HG02763 (cell line): ENCODE measurements around the gene STYXL1.

Experiments used
- ATAC-seq: cut with Tn5 transposase; IDR thresholded peaks from one replicate; pipeline ENCODE4 v1.9.1; 2021; ENCODE audit warnings: mild to moderate bottlenecking, moderate library complexity; ENCODE audit not compliant: unreplicated experiment

STYXL1 gene

GRCh38 chr7:75981453-75982305 lies 66.1 kb downstream of the STYXL1 start:
- no peak for ATAC-seq

DNA sequence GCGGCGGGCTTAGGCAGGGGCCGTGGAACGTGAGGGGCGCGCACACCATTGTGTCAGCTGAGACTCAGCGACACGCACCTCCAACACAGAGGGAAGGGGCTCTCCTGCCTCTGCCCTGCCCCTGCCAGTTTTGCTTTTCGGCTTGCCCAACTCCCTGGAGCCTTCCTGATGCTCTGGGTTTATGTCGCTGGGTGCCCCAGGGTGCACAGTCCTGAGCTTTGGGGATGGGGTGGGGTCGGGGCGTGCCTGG lies 66.7 kb downstream of the STYXL1 start:
- no peak for ATAC-seq

GRCh38 chr7:75980430-75981202 lies 67.2 kb downstream of the STYXL1 start:
- ATAC-seq = no peak

GRCh38 chr7:75979759-75980429 lies 67.9 kb downstream of the STYXL1 start:
- no peak for ATAC-seq

GRCh38 chr7:75977743-75978142 lies 70.1 kb downstream of the STYXL1 start:
- no peak for ATAC-seq

DNA sequence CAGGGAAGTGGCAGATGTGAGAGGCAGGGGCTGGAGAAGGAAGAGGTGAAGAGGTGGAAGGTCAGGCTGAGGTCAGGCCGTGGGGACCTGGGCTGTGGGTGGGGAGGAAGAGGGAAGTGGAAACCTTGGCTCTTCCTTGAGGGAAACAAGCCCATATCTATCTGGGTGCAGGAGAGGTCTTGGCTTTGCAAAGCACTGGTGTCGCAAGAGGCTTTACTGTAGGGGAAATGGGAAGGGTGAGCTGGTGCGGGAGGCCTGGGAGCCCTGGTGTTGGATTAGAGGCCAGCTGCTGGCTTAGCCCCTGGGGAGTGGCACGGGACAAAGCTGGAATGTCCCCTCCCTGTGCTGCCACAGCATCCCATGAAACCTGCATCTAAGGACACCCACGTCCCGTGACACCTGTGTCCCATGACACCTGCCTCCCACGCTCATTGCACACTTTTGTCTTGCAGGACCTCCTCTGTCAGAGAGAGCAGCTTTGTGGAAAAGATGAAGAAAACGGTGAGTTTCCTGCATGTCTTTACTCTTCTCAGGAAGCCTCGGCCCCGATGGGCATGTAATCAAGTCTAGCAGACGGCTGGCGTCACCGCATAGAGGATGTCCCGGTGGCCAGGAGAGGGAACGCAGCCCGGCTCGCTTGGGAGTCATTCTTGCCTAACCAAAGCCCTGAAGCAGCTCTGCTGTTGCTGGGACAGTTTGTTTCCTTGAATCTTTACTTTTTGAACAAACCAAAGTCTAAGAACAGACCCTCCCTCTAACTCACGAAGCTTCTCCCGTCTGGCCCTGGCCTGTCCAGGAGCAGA lies 75.6 kb downstream of the STYXL1 start:
- no peak for ATAC-seq

GRCh38 chr7:75971309-75971960 lies 76.4 kb downstream of the STYXL1 start:
- ATAC-seq = no peak

GRCh38 chr7:75969704-75970498 lies 77.9 kb downstream of the STYXL1 start:
- no peak for ATAC-seq

DNA sequence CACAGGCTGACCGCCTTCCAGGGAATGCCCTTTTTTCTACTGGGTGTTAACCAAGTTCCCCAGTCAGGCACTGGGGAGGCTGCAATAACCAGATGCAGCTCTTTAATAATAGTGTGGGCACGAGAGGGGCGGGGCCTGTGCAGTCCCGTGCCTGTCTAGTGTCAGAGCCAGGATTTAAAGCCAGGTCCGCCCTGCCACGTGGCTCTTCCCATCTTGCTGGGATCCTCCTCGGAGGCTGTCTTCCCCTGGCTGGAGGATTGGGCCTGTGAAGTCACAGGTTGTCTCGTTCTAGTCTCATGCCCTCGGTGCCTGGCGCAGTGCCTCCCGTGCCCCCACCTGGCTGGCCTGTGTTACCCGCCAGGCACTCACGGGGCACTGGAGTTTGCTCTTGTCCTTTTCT lies 78.6 kb downstream of the STYXL1 start:
- no peak for ATAC-seq

DNA sequence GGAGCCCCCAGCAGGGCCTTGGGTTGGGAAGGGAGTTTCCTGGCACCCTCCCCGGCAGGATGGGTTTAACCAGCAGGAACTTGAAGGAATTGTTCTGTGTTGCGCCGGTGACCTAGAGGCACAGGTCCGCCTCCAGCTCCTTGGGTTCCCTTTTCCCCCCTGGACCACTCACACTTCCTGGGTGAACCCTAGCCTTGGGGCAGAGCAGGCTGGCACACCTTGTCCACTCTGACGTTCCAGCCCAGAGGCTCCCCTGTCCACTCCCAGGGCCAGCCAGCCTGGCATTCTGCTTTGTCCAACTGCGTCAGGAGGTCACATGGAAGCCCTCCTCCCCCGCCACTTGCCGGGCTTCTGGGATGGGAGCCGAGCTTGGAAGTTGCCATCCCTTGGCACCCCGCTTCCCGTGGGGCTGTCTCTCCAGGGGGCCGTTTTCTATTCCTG lies 79.2 kb downstream of the STYXL1 start:
- no peak for ATAC-seq

- ATAC-seq = no peak
These were observed 79.8 kb downstream of the STYXL1 start for GRCh38 chr7:75968012-75968411.

DNA sequence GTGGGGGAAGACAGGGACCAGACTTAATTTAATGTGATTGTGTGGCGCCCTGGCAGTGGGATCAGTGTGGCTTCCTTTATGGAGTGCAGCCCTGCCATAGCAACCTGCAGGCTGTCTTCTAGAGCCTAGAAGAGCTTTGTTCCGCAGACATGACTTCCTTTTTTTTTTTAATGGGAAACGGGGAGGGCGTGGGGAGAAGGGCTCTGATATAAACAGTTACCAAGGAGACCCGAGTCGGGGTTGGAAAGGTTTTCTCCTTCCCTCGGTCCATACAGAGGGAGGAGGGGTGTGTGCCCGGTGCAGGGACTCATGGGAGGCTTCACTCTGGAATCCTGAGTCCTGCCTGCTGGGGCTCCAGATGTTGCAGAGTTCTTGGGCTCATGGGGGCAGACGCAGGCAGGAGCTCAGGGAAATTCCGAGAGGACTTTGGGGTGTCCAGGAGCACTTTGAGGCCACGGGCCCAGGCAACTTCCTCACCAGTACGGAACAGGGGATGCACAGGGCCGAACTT lies 80.3 kb downstream of the STYXL1 start:
- ATAC-seq = no peak

DNA sequence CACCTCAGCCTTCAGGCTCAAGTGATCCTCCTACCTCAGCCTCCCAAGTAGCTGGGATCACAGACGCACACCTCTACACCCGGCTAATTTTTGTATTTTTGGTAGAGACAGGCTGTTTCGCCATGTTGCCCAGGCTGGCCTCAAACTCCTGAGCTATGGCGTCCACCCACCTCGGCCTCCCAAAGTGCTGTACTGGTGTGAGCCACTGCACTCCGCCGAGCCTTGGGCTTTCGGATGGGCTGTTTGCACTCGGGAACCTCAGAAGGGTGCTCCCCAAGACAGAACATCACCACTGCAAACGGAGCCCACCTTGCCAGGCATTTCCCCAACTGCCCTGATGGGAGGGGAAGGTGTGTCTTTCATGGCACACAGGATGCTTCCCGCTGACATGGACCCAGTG lies 80.7 kb downstream of the STYXL1 start:
- ATAC-seq = no peak

DNA sequence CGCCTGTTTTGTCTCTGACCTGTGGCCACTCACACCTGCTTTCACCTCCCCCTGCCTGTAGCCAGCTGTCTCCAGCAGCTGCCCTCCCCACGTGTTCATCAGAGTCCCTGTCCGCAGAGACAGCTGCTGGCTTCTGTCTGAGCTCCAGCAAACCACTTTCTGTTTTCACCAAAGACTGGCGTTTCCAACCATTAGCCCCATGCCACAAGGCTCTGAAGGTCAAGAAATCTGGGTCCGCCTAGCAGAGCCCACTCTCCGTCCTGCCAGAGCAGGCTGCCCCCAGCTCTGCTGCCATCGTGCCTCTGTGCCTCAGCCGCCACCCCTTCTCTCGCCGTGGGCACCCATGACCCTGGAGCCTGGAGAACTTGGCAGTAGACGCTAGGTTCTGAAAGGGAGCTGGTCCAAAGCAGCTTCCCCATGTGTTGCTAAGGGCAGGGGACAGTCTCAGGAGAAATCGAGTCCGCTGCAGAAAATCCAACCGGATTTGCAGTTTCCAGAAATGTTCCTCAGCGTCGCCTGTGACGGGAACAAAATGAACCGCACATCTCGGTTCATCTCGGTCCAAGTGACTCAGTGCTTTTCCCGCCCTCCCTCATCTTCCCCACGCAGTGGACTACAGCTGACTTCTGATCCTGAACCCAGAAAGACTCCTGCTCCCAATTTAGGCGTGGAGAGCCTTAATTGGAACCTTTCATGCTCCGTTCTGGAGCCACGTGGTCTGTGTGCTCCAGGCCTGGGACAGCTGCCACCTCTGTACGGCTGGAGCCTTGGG lies 81.4 kb downstream of the STYXL1 start:
- ATAC-seq = no peak

DNA sequence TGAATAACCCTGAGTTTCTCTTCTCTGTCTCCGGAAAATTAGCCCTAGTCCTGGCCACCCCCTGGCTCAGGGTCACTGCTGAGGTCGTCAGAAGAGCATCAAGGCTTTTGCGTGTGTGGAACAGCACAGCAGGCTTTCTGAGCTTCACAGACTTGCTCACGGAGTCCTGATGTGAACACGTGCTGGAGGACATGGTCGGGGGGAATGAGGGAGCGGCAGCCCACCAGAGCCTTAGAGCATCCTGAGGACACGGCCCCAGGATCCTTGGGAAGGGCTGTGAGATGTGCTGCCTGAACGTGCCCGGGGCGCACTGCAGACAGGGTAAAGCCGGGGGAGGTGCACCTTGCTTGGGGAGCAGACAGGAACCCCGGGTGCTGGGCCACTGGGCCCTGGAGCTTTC lies 82.2 kb downstream of the STYXL1 start:
- ATAC-seq = no peak

- ATAC-seq = no peak
These were observed 84.3 kb downstream of the STYXL1 start for GRCh38 chr7:75963381-75963995.

DNA sequence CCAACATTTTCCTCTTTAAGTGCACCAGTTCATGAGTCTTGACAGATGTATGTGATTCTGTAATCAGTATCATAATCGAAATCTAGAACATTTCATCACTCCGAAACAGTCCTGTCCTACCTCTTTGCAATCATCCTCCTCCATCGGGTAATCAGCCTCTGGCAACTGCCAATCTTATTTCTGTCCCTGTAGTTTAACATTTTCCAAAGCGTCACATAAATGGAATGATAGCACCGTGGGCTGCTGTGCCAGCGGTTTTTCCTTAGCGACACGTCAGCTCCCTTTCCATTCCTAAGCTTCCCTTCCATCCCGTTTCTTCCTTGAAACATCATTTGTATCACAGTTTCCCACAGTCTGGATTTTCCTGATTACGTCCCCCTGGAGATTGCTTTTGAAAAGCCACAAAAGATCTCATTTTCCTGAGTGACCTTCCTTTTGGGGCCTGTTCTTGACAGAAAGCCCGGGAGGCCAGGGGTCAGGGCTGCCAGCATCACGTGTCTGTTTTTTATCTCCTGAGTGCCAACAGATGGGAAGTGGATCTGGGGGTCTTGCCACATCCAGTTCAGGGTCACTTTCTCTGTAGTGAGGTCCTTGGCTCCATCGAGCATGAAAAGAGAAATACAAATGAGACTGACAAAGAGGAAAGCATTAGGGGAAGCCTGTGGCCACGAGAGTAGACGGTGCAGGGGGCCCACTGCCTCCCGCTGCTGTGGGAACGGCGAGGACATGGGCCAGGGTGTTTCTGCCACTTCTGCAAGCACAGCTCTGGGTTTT lies 85.0 kb downstream of the STYXL1 start:
- no peak for ATAC-seq

DNA sequence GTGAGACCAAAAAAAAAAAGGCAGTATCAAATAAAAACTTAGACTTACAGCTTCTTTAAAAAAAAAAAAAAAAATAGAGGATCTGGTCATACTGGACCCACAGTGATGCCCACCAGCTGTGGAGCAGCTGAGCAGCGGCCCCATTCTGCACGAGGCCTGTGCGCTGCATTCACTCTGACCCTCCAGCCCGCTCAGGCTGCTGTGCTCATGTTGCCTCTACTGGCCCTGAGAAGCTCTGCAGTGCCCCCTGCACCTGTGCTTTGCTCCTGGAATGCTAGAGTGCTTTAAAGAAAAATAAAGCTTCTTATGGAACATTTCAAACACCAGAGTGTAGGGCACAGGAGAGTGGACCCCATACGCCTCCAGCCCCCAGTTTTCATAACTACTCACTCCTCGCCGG lies 86.6 kb downstream of the STYXL1 start:
- no peak for ATAC-seq
